Stimulated activated CD8-positive, alpha-beta memory T cell treated with anti-CD3 and anti-CD28 coated beads, Interleukin-12 subunit alpha, Interleukin-12 subunit beta, amount 100 ng/mL, for 1 hour (primary cell): ENCODE measurements around the gene HIPK1.
"Not testable (repeated sequence)": the region's sequence is repeated elsewhere in the genome, so short reads cannot be mapped to it uniquely, and the experiment has no call there.

Source experiments
- DNase-seq: peaks from one replicate; pipeline ENCODE4 v3.0.0-alpha.2; 2020; ENCODE audit warnings: low read depth

The HIPK1 gene

DNA sequence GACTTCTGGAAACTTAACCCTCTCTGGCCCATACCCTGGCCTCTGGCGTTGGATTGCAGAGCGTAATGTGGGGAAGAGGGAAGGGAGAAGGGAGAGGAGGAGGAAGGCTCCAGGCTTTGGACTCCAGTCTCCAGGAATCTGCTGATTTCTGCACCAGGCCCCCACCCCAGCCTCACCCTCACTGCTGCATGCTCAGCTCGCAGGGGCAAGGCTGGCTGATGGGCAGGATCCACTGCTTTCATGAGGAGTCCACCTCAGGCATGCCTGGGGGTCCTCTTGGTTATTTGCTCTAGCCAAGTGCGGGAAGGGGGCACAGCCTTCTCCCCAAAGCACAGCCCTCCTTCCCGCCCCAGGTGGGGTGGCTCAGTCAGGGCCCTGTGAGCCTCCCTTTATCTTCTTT lies 53.8 kb downstream of the HIPK1 start:
- DNase-seq, result no peak

DNA sequence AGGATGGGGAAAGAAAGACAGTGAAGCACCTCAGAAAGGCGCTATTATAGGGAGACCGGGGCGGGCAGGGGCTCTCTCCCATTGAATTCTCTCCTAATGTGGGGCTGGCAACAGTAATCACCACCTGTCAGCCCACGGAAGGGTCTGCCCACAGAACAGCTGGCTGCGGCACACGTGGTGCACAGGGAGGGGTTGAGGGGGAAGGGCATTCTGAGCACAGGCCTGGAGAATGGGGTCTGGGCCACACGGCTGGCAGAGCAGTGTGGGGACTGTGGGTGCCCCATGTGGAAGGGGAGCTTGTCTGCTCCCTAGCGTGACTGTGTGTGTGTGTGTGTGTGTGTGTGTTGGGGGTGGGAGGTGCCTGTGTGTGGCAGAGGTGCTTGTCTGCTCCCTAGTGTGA lies 54.3 kb downstream of the HIPK1 start:
- no peak for DNase-seq

DNA sequence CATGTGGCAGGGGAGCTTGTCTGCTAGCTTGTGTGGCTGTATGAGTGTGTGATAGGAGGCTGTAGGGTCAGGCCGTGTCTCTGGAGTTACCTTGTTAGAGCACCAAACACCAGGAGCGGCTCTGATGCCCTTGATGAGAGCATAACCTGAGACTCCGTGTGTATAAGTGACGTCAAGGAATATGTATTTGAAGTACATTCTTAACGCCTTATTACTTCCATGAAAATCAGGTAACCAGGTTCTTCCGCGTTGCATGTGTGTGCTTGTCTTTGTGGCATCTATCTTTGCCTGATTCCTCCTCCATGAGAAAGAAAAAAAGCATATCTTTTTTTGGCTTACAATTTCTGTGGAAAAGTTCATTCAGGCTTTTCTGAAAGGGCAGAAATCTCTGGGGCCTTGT lies 54.7 kb downstream of the HIPK1 start:
- DNase-seq, result no peak

DNA sequence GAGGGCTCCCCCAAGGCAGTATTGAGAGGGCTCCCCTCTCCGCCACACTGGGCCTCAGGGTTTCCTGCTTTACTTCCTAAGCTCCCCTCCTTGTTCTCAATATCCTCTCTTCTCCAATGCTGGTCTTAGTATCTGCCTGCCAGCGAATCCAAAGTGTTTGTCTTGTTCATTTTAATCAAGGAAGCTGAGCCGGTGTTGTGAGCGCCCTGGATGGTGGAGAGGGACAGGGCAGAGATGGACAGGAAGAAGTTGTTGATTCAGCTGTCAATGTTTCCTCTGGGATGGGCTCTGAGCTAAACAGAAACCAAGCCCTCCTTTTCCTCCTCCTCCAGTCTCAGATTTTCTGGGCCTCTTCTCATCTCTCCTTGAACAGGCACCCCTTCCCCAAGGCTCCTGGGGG lies 55.6 kb downstream of the HIPK1 start:
- no peak for DNase-seq

DNA sequence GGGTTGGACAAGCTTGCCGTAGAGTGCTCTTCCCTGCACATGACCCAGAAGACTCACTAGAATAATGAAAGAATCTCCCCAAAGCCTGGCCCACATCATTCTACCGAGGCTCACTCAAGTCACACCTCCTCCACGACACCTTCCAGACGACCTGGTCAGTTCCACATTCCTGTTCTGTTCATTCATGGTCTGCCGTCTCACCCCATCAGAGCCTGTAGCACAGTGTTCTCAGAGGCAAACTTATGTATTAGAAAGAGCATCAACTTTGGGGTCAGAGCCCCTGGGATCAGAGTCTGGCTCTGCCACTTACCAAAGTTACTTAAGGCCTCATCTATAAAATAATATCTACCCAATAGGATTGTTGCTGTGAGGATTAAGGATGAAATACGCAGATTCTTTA lies 57.7 kb downstream of the HIPK1 start:
- no peak for DNase-seq

DNA sequence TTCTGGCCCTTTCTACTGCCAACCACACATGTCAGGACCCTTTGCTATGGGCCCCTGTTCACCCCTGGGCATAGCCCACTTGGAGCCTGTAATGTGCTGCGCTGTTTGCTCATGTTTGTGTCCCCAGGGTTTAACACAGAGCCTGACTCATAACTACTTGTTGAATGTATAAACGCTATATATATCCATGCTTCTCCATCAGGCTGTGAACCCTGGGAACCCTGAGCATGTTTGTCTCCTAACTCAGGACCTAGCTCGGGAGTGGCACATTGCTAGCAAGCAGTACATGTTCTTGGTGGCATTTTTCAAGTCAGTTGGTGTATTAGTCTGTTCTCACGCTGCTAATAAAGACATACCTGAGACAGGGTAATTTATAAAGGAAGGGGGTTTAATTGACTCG lies 58.1 kb downstream of the HIPK1 start:
- DNase-seq, result no peak

DNA sequence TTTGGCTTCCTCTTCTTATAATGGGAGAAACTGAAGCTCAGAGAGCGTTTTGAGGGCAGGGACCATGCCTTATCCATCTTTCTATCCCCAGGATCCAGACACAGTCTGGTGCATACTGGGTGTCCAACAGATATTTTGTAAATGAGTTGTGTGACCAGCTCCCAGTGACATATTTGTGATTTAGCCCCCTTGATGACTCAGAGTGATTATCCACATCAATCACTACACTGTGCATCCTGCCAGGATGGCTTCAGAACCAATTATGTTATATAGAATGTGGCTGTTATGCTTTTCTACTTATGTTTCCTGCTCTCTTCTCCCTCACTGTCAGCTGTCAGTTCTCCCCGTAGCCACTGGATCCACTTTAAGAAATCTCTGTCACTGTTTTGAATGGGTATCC lies 61.4 kb downstream of the HIPK1 start:
- DNase-seq, result no peak

DNA sequence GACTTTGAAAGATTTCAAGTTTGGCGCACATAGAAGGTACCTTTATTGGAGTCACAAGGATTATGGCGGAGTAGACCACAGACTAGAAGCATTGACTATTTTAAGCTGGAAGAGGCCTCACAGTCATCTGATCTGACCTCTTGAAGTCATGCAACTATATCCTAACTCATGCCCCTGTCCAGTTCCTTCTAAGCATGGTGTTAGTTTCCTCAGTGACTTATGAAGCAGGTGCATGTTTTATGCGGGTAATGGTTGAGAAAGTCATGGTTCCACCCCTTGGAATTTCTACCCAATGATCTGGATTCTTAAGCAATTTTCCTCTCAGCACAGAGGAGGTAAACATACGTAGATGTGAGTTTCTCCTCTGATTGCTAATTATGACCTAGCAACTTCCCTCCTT lies 61.8 kb downstream of the HIPK1 start:
- no peak for DNase-seq

DNA sequence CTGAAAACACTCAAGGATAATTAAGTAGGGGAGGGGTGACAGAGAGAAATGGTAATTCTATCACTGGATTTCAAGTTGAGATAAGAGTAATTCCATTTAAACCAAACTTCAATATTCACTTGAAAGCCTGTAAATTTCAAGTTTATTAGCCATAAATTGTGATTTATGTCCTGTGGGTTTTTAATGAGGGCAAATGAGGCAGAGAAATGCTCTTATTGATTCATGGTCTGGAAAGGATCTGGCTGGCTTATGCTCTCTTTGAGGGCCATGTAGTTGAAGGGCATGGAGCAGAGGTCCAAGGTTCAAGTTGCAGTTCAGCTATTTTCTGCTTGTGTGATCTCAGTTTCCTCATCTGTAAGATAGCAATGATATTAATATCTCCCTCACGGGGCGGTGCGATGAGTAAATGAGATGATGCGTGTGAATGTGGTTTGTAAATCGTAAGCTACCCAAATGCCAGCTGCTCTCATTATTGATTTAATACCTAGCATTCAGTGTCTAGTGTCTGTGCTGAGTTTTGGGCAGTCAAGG lies 62.4 kb downstream of the HIPK1 start:
- DNase-seq, result no peak

DNA sequence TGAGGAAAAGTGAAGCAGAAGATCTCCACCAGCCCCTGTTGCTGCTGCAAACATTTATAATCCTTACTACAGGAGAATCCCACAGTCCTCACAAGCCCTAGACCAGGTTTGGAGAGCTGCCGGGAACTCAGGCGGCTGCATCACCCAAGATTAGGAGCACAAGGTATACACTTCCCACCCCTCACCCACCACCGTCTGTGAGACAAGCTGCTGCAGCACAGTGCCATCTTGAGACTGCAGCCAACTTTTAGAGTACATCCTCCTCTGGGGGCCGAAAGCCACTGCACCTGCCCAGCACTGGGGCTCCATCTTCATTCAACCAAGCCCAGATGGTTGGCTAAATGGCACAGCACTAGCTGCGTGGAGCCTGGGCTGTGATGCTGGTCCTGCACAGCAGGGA lies 63.9 kb downstream of the HIPK1 start:
- DNase-seq, result no peak

DNA sequence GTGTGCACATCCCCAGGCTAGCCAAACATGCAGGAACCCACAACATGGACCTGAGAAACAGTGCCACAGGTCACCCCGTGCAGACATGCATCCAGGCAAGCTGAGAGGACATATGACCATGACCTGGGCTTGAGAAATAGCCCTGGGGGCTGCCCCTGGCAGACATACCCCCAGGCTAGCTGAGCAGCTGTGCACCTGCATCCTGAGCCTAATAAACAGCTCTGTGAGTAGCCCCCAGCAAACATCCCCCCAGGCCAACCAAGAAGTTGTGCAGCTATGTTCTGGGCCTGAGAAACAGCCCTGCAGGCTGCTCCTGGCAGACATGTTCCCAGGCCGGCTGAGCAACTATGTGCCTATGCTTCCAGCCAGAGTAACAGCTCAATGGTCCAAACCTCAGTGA lies 64.6 kb downstream of the HIPK1 start:
- DNase-seq, result no peak

DNA sequence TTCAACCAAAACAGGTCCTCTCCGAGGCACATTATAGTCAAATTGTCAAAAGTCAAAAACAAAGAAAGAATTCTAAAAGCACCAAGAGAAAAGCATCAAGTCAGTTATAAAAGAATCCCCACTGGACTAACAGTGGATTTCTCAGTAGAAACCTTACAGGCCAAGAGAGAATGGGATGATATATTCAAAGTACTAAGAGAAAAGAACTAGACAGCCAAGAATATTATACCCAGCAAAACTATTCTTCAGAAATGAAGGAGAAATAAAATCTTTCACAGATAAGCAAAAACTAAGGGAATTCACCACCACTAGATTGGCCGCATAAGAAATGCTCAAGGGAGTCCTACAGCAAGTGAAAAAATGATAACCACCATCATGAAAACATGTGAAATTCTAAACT lies 66.3 kb downstream of the HIPK1 start:
- DNase-seq, result no peak

DNA sequence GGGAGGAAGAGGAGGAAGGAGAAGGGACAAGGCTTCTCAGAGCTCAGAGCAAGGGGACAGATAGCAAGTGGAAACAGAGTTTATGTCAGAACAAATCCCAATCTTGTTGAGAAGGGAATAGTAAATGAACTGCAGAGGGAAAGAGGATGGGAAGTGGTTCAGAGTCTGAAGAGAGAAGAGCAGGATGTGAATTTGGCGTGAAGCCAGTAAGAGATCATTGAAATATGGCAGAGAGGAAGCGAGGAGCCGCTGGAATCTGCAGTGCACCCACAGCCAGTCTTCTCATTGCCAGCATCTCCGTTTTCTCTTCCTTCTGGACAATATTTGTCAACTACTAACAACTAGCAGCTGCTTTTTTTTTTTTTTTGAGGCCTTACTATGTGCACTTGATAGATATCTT lies 69.2 kb downstream of the HIPK1 start:
- DNase-seq, result no peak

DNA sequence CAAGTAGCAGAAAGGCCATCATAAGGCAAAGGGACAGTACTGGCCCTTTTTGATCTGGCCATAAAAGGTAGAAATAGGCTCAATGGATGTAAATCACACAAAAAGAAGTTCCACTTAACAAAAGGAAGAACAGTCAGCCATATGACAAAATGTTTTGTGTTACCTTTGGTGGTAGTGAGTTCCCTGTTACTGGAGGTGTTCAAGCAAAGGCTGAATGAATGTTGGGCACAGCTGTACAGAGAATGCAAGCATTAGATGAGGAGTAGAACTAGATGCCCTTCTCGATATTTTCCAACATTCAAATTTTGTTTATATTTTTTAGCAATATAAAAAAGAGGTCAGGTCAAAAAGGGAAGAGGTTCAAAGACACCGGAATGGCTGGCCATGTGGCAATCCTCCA lies 70.1 kb downstream of the HIPK1 start:
- DNase-seq, result no peak

DNA sequence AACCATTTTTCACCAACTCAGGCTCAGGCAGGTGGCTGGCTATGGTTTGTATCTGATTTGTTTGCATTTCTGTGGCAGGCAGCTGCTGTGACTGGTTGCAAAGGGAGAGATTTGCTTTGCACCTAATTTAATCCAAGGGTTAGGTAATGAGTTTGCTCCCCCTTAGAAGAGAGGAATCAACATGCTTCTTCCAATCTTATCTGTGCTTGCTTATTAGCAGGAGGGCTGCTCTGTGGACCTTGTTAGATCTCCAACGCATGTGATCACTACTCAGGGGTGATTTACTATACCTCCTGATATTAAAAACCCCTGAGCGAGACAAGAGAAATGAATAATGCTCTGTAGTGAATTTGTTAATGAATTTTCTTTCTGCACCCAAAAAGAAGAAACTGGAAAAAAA lies 70.7 kb downstream of the HIPK1 start:
- no peak for DNase-seq

DNA sequence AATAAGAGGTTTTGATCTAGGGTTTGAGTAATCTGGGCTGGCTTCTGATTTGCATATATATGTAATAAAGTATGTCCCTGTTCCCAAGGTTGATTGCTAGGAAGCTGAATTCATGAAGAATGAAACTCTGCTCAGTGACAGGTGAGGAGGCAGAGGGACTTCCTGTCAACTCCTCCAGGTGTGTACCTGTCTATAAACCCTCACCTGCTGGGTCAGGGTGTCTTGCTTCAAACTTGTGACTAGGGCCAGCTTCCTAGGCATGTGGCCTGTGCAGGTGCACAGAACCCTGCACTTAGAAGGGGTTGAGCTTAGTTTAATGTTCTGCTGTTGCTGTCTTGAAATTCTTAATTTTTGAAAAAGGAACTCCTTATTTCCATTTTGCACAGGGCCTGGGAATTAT lies 71.3 kb downstream of the HIPK1 start:
- no peak for DNase-seq

DNA sequence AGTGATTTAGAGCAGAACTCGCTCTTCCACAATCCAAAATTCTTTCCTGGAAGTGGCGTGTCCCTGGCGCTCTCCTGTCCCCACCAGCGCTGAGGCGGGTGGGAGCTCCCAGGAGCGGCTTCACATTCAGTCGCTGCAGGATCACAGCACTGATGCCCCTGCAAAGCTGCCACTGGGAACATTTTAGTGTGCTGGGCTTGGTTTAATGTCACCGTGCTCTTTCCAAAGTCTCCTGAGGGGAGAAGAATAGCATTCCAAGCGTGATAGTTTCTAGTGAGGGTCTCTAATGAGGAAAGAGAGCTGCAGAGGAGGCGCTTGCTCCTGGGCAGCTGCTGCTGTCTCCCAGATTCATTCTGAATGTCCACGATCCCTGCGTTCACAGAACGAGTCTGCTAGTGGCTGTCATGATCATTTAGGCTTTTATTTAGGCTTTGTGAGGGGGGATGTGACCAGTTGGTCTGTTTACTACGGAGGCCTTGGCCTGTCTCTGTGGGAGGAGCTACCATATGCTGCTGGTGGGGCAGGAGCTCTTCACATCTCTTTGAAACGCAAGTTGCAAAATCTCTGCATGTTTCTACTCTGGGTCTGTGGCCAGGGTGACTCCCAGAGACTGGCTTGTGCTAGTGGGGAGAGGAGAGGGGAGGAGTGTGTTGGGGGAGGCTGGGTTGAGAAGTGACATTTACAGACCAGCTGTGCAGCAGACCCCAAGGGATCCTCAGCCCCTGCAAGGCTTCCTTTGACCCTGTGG lies 73.5 kb downstream of the HIPK1 start:
- DNase-seq, result no peak

DNA sequence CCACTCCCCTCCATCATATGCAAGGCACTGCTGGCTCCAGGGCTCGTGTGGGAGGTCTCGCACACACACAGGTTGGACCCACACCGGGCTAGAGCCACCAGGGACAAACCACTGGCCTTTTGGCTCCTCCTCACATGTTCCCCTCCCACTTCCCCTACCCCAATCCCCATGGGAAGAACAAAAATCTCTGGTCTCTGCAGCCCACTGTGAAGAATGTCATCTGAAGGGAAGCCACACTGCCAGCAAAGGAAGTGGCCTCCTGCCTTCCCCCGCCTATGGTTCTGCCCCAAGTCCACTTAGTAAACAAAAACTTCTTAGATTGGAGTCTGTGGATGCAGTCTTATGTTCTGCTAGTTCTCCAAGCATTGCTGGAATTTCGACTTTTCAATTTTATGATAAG lies 74.3 kb downstream of the HIPK1 start:
- no peak for DNase-seq

DNA sequence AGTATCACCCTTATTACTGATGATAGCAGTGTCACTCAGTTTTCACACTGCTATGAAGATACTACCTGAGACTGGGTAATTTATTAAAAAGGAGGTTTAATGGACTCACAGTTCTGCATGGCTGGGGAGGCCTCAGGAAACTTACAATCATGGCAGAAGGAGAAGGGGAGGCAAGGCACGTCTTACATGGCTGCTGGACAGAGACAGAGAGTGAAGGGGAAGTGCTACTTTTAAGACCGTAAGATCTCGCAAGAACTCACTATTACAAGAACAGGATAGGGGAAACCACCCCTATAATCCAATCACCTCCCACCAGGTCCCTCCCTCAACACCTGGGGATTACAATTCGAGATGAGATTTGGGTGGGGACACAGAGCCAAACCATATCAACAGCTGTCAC lies 77.7 kb downstream of the HIPK1 start:
- DNase-seq, result not testable (repeated sequence)

DNA sequence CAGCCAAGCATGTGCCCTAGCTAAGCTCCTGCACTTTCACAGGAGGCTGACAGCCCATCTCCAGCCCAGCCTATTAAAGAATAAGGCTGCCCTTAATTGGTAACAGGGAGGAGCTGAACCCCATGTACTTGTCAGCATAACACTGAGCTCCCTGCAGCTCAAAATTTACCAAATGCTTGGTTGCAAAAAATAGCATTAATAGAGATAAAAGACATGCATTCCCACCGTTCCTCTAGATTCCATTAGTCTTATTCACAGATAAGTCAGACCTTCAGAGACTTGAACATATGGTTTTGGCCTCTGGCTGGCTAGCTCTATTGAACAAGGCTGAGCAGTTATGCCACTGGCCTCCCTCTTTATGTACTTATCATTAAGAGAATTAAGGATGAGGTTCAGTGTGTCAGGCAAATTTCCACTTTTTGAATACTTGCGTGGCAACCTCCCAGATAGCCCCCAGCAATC lies 79.4 kb downstream of the HIPK1 start:
- DNase-seq, result no peak

DNA sequence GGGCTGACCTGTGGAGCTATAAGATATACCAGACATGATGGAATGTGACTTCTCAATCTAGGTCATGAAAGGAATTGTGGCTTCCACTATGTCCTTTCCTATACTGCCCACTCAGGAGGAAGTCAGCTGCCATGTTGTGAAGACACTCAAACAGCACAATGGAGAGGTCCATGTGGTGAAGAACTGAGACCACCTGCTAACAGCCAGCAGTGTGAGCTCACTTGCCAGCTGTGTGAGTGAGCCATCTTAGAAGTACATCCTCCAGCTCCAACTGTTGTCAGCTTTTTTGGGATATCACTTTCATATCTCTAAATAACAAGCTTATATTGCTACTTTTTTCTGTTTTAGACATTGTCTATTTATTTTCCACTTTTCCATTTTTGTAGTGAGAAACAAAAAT lies 79.9 kb downstream of the HIPK1 start:
- no peak for DNase-seq

DNA sequence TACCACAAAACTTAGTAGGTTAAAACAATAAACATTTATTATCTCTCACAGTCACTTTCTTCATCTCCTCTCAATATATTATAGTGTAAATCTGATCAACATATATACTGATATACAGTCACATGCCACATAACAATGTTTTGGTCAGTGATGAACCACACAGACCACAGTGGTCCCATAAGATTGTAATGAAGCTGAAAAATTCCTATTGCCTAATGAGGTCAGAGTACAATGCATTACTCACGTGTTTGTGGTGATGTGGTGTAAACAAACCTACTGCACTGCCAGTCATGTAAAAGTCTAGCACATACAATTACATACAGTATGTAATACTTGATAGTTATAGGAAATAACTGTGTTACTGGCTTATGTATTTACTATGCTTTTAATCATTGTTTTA lies 80.3 kb downstream of the HIPK1 start:
- no peak for DNase-seq

DNA sequence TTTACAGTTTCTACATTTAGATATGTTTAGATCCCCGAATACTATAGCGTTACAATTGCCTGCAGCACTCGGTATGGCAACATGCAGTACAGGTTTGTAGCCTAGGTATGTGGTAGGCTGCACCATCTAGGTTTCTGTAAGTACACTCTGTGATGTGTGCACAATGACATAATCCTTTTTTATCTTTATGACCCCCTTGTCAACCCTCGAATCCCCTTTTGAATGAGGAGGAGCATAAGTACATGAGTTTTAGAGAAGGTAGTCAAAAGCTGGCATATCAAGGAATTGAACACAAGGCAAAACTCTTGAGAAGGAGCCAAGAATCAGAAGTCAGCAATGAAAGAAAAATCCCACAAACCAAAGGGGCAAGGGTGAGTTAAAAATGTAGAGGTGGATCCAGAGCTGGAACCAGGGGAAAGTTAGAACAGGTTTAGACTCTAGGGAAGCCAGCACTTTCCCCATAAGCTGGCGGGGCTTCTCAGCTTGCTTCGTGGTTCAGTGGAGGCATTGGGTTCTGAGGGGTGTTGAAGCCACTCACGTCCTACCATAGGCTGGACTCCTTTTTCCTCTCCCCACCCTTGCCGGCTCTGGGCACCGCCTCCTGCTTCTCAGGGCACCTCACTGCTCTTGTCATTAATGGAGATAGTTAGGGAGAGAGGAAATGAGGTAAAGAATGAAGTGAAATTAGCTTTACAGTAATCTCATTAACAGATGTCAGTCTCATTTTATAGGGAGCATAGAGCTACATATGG lies 81.5 kb downstream of the HIPK1 start:
- no peak for DNase-seq

DNA sequence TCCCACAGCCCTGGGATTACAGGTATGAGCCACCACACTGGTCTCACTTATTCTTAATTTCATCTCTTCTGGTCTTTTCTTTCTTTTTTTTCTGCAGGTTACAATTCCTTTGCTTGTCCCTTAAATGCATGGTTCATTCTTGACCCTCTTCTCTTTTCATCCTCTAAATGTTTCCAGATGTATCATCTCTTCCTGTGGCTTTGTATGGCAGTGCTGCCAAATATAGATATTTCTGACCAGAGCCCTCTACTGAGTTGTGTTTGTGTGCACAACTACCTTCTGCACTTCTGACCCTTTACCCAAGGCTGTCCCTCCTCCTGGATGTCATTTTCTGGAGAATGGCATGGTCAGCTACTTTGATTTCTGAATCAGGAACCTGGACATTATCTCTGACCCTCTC lies 82.7 kb downstream of the HIPK1 start:
- no peak for DNase-seq
